Measurements from ENCODE around the gene ZNF200.
"Not testable (repeated sequence)": the region's sequence is repeated elsewhere in the genome, so short reads cannot be mapped to it uniquely, and the experiment has no call there.

ZNF200 gene

GRCh38 chr16:3254309-3254708 lies 19.4 kb upstream of the ZNF200 start:
- DNase-seq (ENCODE audit: low read depth in 2 of 2) = no peak

- no peak for DNase-seq (ENCODE audit: low read depth in 2 of 2)
These were observed 18.0 kb upstream of the ZNF200 start for GRCh38 chr16:3252967-3253366.

GRCh38 chr16:3249451-3249850 lies 14.5 kb upstream of the ZNF200 start:
- DNase-seq (ENCODE audit: low read depth in 2 of 2) = no peak

GRCh38 chr16:3249020-3249419 lies 14.1 kb upstream of the ZNF200 start:
- DNase-seq (ENCODE audit: low read depth in 2 of 2) = no peak

GRCh38 chr16:3248596-3248995 lies 13.6 kb upstream of the ZNF200 start:
- no peak for DNase-seq (ENCODE audit: low read depth in 2 of 2)

- DNase-seq (ENCODE audit: low read depth in 2 of 2) = no peak
These were observed 11.9 kb upstream of the ZNF200 start for GRCh38 chr16:3246876-3247275.

- DNase-seq (ENCODE audit: low read depth in 2 of 2) = no peak
These were observed 11.0 kb upstream of the ZNF200 start for GRCh38 chr16:3246002-3246401.

- DNase-seq (ENCODE audit: low read depth in 2 of 2) = no peak
These were observed 8.9 kb upstream of the ZNF200 start for GRCh38 chr16:3243882-3244281.

- DNase-seq (ENCODE audit: low read depth in 2 of 2) = no peak
These were observed 7.8 kb upstream of the ZNF200 start for GRCh38 chr16:3242709-3243108.

- no peak for DNase-seq (ENCODE audit: low read depth in 2 of 2)
These were observed 6.8 kb upstream of the ZNF200 start for GRCh38 chr16:3241761-3242160.

- no peak for DNase-seq (ENCODE audit: low read depth in 2 of 2)
These were observed 1.1 kb upstream of the ZNF200 start for GRCh38 chr16:3235856-3236669.

GRCh38 chr16:3234543-3234856 lies 458 bp downstream of the ZNF200 start:
- DNase-seq (ENCODE audit: low read depth in 2 of 2) = no peak

- DNase-seq (ENCODE audit: low read depth in 2 of 2) = no peak
These were observed 10.9 kb downstream of the ZNF200 start for GRCh38 chr16:3223913-3224515.

- DNase-seq (ENCODE audit: low read depth in 2 of 2) = no peak
These were observed 14.1 kb downstream of the ZNF200 start for GRCh38 chr16:3220839-3221238.

GRCh38 chr16:3216263-3216640 lies 18.7 kb downstream of the ZNF200 start:
- no peak for DNase-seq (ENCODE audit: low read depth in 2 of 2)

- no peak for DNase-seq (ENCODE audit: low read depth in 2 of 2)
These were observed 19.2 kb downstream of the ZNF200 start for GRCh38 chr16:3215601-3216262.

GRCh38 chr16:3214904-3215600 lies 19.9 kb downstream of the ZNF200 start:
- no peak for DNase-seq (ENCODE audit: low read depth in 2 of 2)

GRCh38 chr16:3212567-3212966 lies 22.4 kb downstream of the ZNF200 start:
- no peak for DNase-seq (ENCODE audit: low read depth in 2 of 2)

- DNase-seq (ENCODE audit: low read depth in 2 of 2) = no peak
These were observed 23.0 kb downstream of the ZNF200 start for GRCh38 chr16:3212006-3212405.

GRCh38 chr16:3207086-3207953 lies 27.6 kb downstream of the ZNF200 start:
- DNase-seq (ENCODE audit: low read depth in 2 of 2) = no peak

- not testable (repeated sequence) for DNase-seq (ENCODE audit: low read depth in 2 of 2)
These were observed 29.0 kb downstream of the ZNF200 start for GRCh38 chr16:3205939-3206338.
